HepG2 (cell line): ENCODE results near the gene LAMA5. TPM values are rescaled to one million over a fixed set of nuclear protein-coding genes. Genes with fewer than 3 reads are reported as not detected.

Source experiments
- AGO2 ChIP-seq: fragments of 200-400 bp; formaldehyde crosslinking; optimal IDR thresholded peaks from 2 replicates; pipeline ENCODE3; 2017; ENCODE audit warnings: mild to moderate bottlenecking, low read depth, low read length, moderate library complexity
- AHR ChIP-seq: IDR thresholded peaks from 2 replicates; pipeline ENCODE4 v1.6.1; 2018; ENCODE audit warnings: missing genetic modification reagents, missing compliant biosample characterization
- ARNT2 ChIP-seq: sonication (generic); formaldehyde crosslinking; IDR thresholded peaks from 2 replicates; pipeline ENCODE4 v1.8.0; 2022; ENCODE audit warnings: mild to moderate bottlenecking, low read depth, missing genetic modification reagents, moderate library complexity
- CHD2 ChIP-seq: IDR thresholded peaks from 2 replicates; pipeline ENCODE4 v1.6.1; 2011; ENCODE audit warnings: low read depth, low read length, improper control_type of control experiment
- E2F1 ChIP-seq: sonication (generic); formaldehyde crosslinking; IDR thresholded peaks from 2 replicates; pipeline ENCODE4 v1.5.0; 2020; ENCODE audit warnings: missing genetic modification reagents
- FOXA1 ChIP-seq, 2 experiments: fragments of 450-650 bp in 1 of 2; sonication (generic) in 1 of 2; formaldehyde crosslinking in 1 of 2; IDR thresholded peaks; 2 replicates each; pipeline versions ENCODE4 v1.4.0 to v1.6.1; 2016 to 2020; ENCODE audit warnings: missing genetic modification reagents in 1 of 2
- FUBP1 ChIP-seq: sonication (generic); formaldehyde crosslinking; IDR thresholded peaks from 2 replicates; pipeline ENCODE4 v1.5.1; 2020; ENCODE audit warnings: missing genetic modification reagents, mild to moderate bottlenecking, borderline replicate concordance
- GABPB1 ChIP-seq: IDR thresholded peaks from 2 replicates; pipeline ENCODE4 v1.6.1; 2016; ENCODE audit warnings: mild to moderate bottlenecking, missing genetic modification reagents, moderate library complexity, missing compliant biosample characterization
- SP4 ChIP-seq: sonication (generic); formaldehyde crosslinking; IDR thresholded peaks from 2 replicates; pipeline ENCODE4 v1.8.1; 2023; ENCODE audit warnings: mild to moderate bottlenecking, missing genetic modification reagents
- ZMYM4 ChIP-seq: sonication (generic); formaldehyde crosslinking; IDR thresholded peaks from 2 replicates; pipeline ENCODE4 v1.8.1; 2023; ENCODE audit warnings: mild to moderate bottlenecking, missing genetic modification reagents
- ZNF101 ChIP-seq: sonication (generic); formaldehyde crosslinking; IDR thresholded peaks from 2 replicates; pipeline ENCODE4 v1.4.0; 2020; ENCODE audit warnings: mild to moderate bottlenecking, low read depth, missing genetic modification reagents, borderline replicate concordance
- ZNF253 ChIP-seq: sonication (generic); formaldehyde crosslinking; IDR thresholded peaks from 2 replicates; pipeline ENCODE4 v1.8.0; 2022; ENCODE audit warnings: mild to moderate bottlenecking, missing genetic modification reagents, borderline replicate concordance
- ZNF256 ChIP-seq: sonication (generic); formaldehyde crosslinking; conservative IDR thresholded peaks from 2 replicates; pipeline ENCODE4 v1.4.0; 2020; ENCODE audit warnings: missing genetic modification reagents
- ZNF441 ChIP-seq: sonication (generic); formaldehyde crosslinking; IDR thresholded peaks from 2 replicates; pipeline ENCODE4 v1.7.0; 2021; ENCODE audit warnings: missing genetic modification reagents, borderline replicate concordance
- ZNF576 ChIP-seq: sonication (generic); formaldehyde crosslinking; IDR thresholded peaks from 2 replicates; pipeline ENCODE4 v1.4.0; 2020; ENCODE audit warnings: mild to moderate bottlenecking, missing genetic modification reagents
- ZNF776 ChIP-seq: sonication (generic); formaldehyde crosslinking; IDR thresholded peaks from 2 replicates; pipeline ENCODE4 v1.4.0; 2020; ENCODE audit warnings: mild to moderate bottlenecking, missing genetic modification reagents
- polyA plus RNA-seq, 8 experiments: library from polyadenylated mRNA; depleted of rRNA in 3 of 8; stranded (reverse) in 7 of 8; unstranded in 1 of 8; fragments of >200 nt; fragmentation: Illumina TruSeq in 4 of 8; extraction: Trizol in 4 of 8; gene quantifications; 2 replicates each; pipeline versions ENCODE4 v1.2.1 to v1.2.3, GENCODE V29; 2011 to 2016; ENCODE audit warnings: low read depth in 4 of 8, missing spikeins in 1 of 8, mixed read lengths in 1 of 8; ENCODE audit not compliant: insufficient read depth in 1 of 8
- total RNA-seq, 5 experiments: library from RNA; depleted of rRNA; stranded (reverse); fragments of >200 nt; fragmentation: Illumina TruSeq; extraction: Trizol; gene quantifications; 2 replicates each; pipeline ENCODE4 v1.2.3, GENCODE V29; 2016; ENCODE audit warnings: low read depth in 1 of 5
- TF ChIP-seq, protein P1 (sequence below): sonication (generic); formaldehyde crosslinking; IDR thresholded peaks from 2 replicates; pipeline ENCODE4 v1.9.0; 2022; ENCODE audit warnings: missing genetic modification reagents, mild to moderate bottlenecking, borderline replicate concordance
- TF ChIP-seq, protein P2 (sequence below): sonication (generic); formaldehyde crosslinking; IDR thresholded peaks from 2 replicates; pipeline ENCODE4 v1.9.0; 2022; ENCODE audit warnings: low read depth, missing genetic modification reagents

The LAMA5 gene
- total and polyA plus RNA-seq, 2 of the 13 experiments (the other 11 are each of a cell fraction or from before 2014, with no cell fraction given): 21.0 to 44.7 TPM

DNA sequence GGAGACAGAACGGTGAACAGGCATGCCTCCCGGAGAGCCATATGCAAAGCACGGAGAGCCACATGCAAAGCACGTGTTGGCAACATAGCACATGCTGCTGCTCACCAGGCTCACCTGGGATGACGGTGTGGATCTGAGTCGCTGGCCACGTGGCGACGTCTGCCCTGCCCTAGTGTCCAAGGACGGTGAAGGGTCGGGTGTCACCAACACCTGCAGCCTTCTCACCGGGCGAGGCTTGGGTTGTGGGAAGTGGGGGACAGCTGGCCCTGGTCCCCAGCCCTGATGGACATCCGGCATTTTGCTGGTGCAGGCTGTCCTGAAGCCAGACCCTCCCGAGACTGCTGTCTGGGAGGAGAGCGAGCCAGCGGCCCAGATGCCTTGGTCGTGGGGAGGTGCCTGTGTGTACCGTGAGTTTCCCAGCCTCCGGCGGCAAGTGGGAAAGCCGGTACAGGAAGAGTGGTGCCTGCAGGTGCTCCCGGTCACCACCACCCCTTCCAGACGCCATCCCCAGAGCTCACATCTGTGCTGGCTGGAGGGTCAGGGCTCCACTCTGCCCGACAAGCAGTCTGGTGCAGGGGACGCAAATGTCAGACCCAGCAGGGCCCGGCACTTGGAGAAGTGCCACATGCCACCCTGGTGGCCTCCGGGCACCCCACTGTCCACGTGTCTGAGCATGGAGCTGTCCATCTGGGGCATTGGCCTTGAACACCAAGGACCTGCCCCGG, 70.2 kb downstream of the LAMA5 start (continued):
- TF ChIP-seq ZNF576 (CRISPR knock-in tag) (peak; percentile 72; the same call in 1 of the 2 replicates), E2F1 (CRISPR knock-in tag) (no peak), SP4 (peak; percentile 43; the same call in 1 of the 2 replicates), CHD2 (no peak), GABPB1 (CRISPR knock-in tag) (no peak), AHR (CRISPR knock-in tag) (no peak), ZNF441 (CRISPR knock-in tag) (no peak), ZNF101 (CRISPR knock-in tag) (no peak), ZMYM4 (CRISPR knock-in tag) (0 out of 2 replicates have a peak, but pooled peaks have one; percentile 3), ZNF256 (CRISPR knock-in tag) (no peak), FOXA1 (IDR thresholded peaks at IDR 0.05) (no peak), FOXA1 (CRISPR knock-in tag; IDR thresholded peaks at IDR 0.05) (no peak), ZNF776 (CRISPR knock-in tag) (0 out of 2 replicates have a peak, but pooled peaks have one; percentile 51), FUBP1 (CRISPR knock-in tag) (no peak), AGO2 (peak; percentile 84), ARNT2 (CRISPR knock-in tag) (no peak), ZNF253 (CRISPR knock-in tag) (no peak)
- TF ChIP-seq, protein P1, sequence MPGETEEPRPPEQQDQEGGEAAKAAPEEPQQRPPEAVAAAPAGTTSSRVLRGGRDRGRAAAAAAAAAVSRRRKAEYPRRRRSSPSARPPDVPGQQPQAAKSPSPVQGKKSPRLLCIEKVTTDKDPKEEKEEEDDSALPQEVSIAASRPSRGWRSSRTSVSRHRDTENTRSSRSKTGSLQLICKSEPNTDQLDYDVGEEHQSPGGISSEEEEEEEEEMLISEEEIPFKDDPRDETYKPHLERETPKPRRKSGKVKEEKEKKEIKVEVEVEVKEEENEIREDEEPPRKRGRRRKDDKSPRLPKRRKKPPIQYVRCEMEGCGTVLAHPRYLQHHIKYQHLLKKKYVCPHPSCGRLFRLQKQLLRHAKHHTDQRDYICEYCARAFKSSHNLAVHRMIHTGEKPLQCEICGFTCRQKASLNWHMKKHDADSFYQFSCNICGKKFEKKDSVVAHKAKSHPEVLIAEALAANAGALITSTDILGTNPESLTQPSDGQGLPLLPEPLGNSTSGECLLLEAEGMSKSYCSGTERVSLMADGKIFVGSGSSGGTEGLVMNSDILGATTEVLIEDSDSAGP (CRISPR knock-in tag): 0 out of 2 replicates have a peak, but pooled peaks have one; percentile 42
- TF ChIP-seq, protein P2, sequence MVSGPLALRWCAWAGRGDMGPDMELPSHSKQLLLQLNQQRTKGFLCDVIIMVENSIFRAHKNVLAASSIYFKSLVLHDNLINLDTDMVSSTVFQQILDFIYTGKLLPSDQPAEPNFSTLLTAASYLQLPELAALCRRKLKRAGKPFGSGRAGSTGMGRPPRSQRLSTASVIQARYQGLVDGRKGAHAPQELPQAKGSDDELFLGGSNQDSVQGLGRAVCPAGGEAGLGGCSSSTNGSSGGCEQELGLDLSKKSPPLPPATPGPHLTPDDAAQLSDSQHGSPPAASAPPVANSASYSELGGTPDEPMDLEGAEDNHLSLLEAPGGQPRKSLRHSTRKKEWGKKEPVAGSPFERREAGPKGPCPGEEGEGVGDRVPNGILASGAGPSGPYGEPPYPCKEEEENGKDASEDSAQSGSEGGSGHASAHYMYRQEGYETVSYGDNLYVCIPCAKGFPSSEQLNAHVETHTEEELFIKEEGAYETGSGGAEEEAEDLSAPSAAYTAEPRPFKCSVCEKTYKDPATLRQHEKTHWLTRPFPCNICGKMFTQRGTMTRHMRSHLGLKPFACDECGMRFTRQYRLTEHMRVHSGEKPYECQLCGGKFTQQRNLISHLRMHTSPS: peak; percentile 86; the same call in 1 of the 2 replicates
